Lower leg skin (tissue), 3 donors: ENCODE results near the gene SBK3.

Experiments
- CTCF ChIP-seq, 3 donors: fragments of 450-650 bp; IDR thresholded peaks; one replicate each; pipeline ENCODE4 v1.5.1; 2016; ENCODE audit warnings: antibody characterized with exemption in 3 of 3, mild to moderate bottlenecking in 3 of 3, moderate library complexity in 2 of 3
- POLR2A ChIP-seq, 2 donors: fragments of 450-650 bp; IDR thresholded peaks; one replicate each; pipeline ENCODE4 v1.6.1; 2016 to 2017; ENCODE audit warnings: antibody characterized with exemption in 2 of 2, mild to moderate bottlenecking in 1 of 2, moderate library complexity in 1 of 2

DNA sequence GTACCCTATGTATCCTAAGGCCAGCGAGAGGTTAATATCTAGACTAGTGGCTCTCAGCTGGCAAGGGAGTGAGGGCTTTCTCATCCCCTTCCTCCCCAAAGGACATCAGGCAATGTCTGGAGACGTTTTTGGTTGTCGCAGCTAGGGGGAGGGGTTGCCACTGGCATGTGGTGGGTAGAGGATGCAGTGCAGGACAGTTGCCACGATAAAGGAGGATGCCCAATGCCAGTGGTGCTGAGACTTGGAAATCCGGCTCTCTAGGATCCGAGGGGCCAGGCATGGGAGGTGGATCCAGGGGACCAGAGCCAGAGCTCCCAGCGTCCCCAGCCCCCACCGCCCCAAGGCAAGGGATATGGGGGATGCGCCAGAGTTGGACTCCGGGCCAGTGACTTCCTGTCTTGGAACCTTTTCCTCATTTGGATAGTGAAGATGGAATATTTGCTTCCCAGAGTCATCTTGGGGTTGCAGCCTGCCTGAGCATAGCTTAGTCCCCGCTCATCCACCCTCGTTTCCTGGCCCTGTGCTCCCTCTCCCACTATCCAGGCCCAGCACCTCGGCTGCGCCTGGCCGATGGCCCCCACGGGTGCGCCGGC, 52.2 kb downstream of the SBK3 start:
- no peak for TF ChIP-seq CTCF (IDR thresholded peaks at IDR 0.05)
- no peak for TF ChIP-seq POLR2A (IDR thresholded peaks at IDR 0.05)
